ENCODE results near the gene HEG1.

- TF ChIP-seq CTCF (IDR thresholded peaks at IDR 0.05; ENCODE audit: insufficient read depth, low read length, poor library complexity, severe bottlenecking) (no peak), EZH2phosphoT487 (conservative IDR thresholded peaks at IDR 0.05; ENCODE audit: low read length) (no peak)
Measured at GRCh38 chr3:125003859-125004595, 51.8 kb downstream of the HEG1 start.

Measured in SU-DHL-6 (cell line).